IMR-90 (cell line): Measurements from ENCODE around the gene ANKRD9. TPM values are rescaled to one million over a fixed set of nuclear protein-coding genes. Genes with fewer than 3 reads are reported as not detected.

Source experiments
- ATAC-seq: fragments of 200-7000 bp; cut with Tn5 transposase; 2 replicates; pipeline ENCODE4 v1.9.1; 2020; ENCODE audit warnings: low read depth, mild to moderate bottlenecking, moderate library complexity
- BruUV-seq: library from RNA; stranded (reverse); fragments of 400-500 nt; replicated peaks from 2 replicates; lab custom pipeline; 2021; lab: Mats Ljungman, UMichigan
- CTCF ChIA-PET: fragments of 300-600 bp; formaldehyde crosslinking; extraction: SDS; loops from one replicate; lab custom pipeline; 2021; ENCODE audit warnings: antibody characterized with exemption; lab: Yijun Ruan, JAX
- POLR2A ChIA-PET: fragments of 300-600 bp; sonication (Branson Sonifier 250); formaldehyde crosslinking; loops from one replicate; lab custom pipeline; 2022; ENCODE audit warnings: antibody characterized with exemption; ENCODE audit not compliant: unreplicated experiment; lab: Charles Lee
- DNase-seq: peaks from one replicate; pipeline ENCODE4 v3.0.0; 2013
- H2AFZ ChIP-seq: replicated peaks from 2 replicates; pipeline ENCODE3; 2013; ENCODE audit warnings: low read length, mild to moderate bottlenecking; ENCODE audit not compliant: poor library complexity
- H2AK5ac ChIP-seq: 2 replicates; pipeline ENCODE4 v1.6.1; 2013; ENCODE audit warnings: low read depth, low read length, inconsistent platforms
- H2AK9ac ChIP-seq: replicated peaks from 2 replicates; pipeline ENCODE3; 2013; ENCODE audit warnings: mild to moderate bottlenecking, low read depth, low read length, moderate library complexity; ENCODE audit not compliant: poor library complexity
- H2BK120ac ChIP-seq: 2 replicates; pipeline ENCODE4 v1.6.1; 2013; ENCODE audit warnings: low read depth, low read length, inconsistent platforms
- H2BK15ac ChIP-seq: 3 replicates; pipeline ENCODE4 v1.6.1; 2013; ENCODE audit warnings: low read depth, low read length, inconsistent platforms
- H2BK20ac ChIP-seq: 2 replicates; pipeline ENCODE4 v1.6.1; 2013; ENCODE audit warnings: low read depth, mild to moderate bottlenecking, inconsistent platforms, low read length, moderate library complexity
- H2BK5ac ChIP-seq: 2 replicates; pipeline ENCODE4 v1.6.1; 2013; ENCODE audit warnings: mild to moderate bottlenecking, low read depth, low read length, inconsistent platforms; ENCODE audit not compliant: poor library complexity, severe bottlenecking
- H3K14ac ChIP-seq: replicated peaks from 2 replicates; pipeline ENCODE4 v1.6.1; 2013; ENCODE audit warnings: low read depth, low read length, inconsistent platforms
- H3K18ac ChIP-seq: 2 replicates; pipeline ENCODE4 v1.6.1; 2013; ENCODE audit warnings: low read depth, low read length, control low read depth
- H3K23ac ChIP-seq: 2 replicates; pipeline ENCODE4 v1.6.1; 2013; ENCODE audit warnings: low read depth, low read length, inconsistent platforms
- H3K27ac ChIP-seq: 2 replicates; pipeline ENCODE4 v1.5.1; 2013; ENCODE audit warnings: mild to moderate bottlenecking, control low read depth, low read length; ENCODE audit not compliant: insufficient read depth
- H3K27me3 ChIP-seq: 2 replicates; pipeline ENCODE4 v1.6.1; 2013; ENCODE audit warnings: low read length; ENCODE audit not compliant: control insufficient read depth, insufficient read depth
- H3K36me3 ChIP-seq: 2 replicates; pipeline ENCODE4 v1.6.1; 2013; ENCODE audit warnings: low read length, mixed read lengths; ENCODE audit not compliant: control insufficient read depth, insufficient read depth
- H3K4ac ChIP-seq: 2 replicates; pipeline ENCODE4 v1.6.1; 2013; ENCODE audit warnings: low read depth, low read length, inconsistent platforms
- H3K4me1 ChIP-seq: 2 replicates; pipeline ENCODE4 v1.6.1; 2013; ENCODE audit warnings: low read length, mixed read lengths; ENCODE audit not compliant: control insufficient read depth, insufficient read depth
- H3K4me2 ChIP-seq: 2 replicates; pipeline ENCODE4 v1.6.1; 2013; ENCODE audit warnings: low read depth, mild to moderate bottlenecking, control low read depth, low read length, moderate library complexity
- H3K4me3 ChIP-seq: 2 replicates; pipeline ENCODE4 v1.5.1; 2013; ENCODE audit warnings: low read depth, mild to moderate bottlenecking, control low read depth, low read length, moderate library complexity; ENCODE audit not compliant: insufficient read depth
- H3K56ac ChIP-seq: 2 replicates; pipeline ENCODE4 v1.6.1; 2013; ENCODE audit warnings: low read length, inconsistent platforms; ENCODE audit not compliant: insufficient read depth; ENCODE audit errors: extremely low read depth
- H3K79me1 ChIP-seq, 2 experiments: 2 replicates each; pipeline ENCODE4 v1.6.1; 2013; ENCODE audit warnings: low read length in 2 of 2, inconsistent platforms in 1 of 2, low read depth in 1 of 2
- H3K9ac ChIP-seq: 2 replicates; pipeline ENCODE4 v1.6.1; 2013; ENCODE audit warnings: low read depth, low read length, control low read depth
- H3K9me1 ChIP-seq: 2 replicates; pipeline ENCODE4 v1.6.1; 2013; ENCODE audit warnings: low read length, inconsistent platforms; ENCODE audit not compliant: insufficient read depth
- H3K9me3 ChIP-seq: 2 replicates; pipeline ENCODE4 v1.6.1; 2013; ENCODE audit warnings: low read length; ENCODE audit not compliant: control insufficient read depth, insufficient read depth
- H4K20me1 ChIP-seq: 2 replicates; pipeline ENCODE4 v1.6.1; 2013; ENCODE audit warnings: low read length, inconsistent platforms; ENCODE audit not compliant: insufficient read depth
- H4K5ac ChIP-seq: 2 replicates; pipeline ENCODE4 v1.6.1; 2013; ENCODE audit warnings: mild to moderate bottlenecking, low read depth, low read length, control low read depth
- H4K8ac ChIP-seq, 2 experiments: 2 replicates each; pipeline ENCODE4 v1.6.1; 2013; ENCODE audit warnings: low read depth in 2 of 2, low read length in 2 of 2, control low read depth in 1 of 2, inconsistent platforms in 1 of 2
- H4K91ac ChIP-seq: 2 replicates; pipeline ENCODE4 v1.6.1; 2013; ENCODE audit warnings: low read depth, low read length, inconsistent platforms; ENCODE audit not compliant: insufficient read depth
- MAZ ChIP-seq: IDR thresholded peaks from 2 replicates; pipeline ENCODE4 v1.6.1; 2012; ENCODE audit warnings: low read depth, mild to moderate bottlenecking, low read length, improper control_type of control experiment, moderate library complexity, borderline replicate concordance
- RCOR1 ChIP-seq: IDR thresholded peaks from 2 replicates; pipeline ENCODE4 v1.6.1; 2012; ENCODE audit warnings: mild to moderate bottlenecking, low read length, improper control_type of control experiment; ENCODE audit not compliant: insufficient replicate concordance
- WGBS, 2 experiments: methylation state at CpG; one replicate each; pipeline versions ENCODE4 v1.1.5 to v1.1.7; 2013; ENCODE audit warnings: missing lambda C conversion rate in 2 of 2; ENCODE audit not compliant: insufficient read length in 1 of 2; ENCODE audit errors: extremely low coverage in 2 of 2; 5-methylcytosine and 5-hydroxymethylcytosine counted together
- dilution Hi-C: fragments of 300-500 bp; cut with HindIII; formaldehyde crosslinking; loops from one replicate; pipeline ENCODE4 v1.14.3; 2018; ENCODE audit warnings: low sequenced_read_pairs; ENCODE audit not compliant: unreplicated experiment
- in situ Hi-C: fragments of 300-500 bp; cut with MboI; formaldehyde crosslinking; loops from 3 replicates; pipeline ENCODE4 v1.14.3; 2019; ENCODE audit warnings: low sequenced_read_pairs, inconsistent platforms, mixed read lengths
- intact Hi-C: fragments of 100-400 bp; cut with micrococcal nuclease; formaldehyde crosslinking; loops from 2 replicates; pipeline ENCODE4 v1.10.0; 2022
- polyA plus RNA-seq, 3 experiments: library from polyadenylated mRNA; depleted of rRNA; stranded (reverse); fragments of >200 nt; gene quantifications; 2 replicates each; pipeline ENCODE4 v1.2.3, GENCODE V29; 2012; ENCODE audit warnings: low replicate concordance in 1 of 3
- total RNA-seq: library from RNA; depleted of rRNA; stranded (reverse); fragments of >200 nt; gene quantifications from 2 replicates; pipeline ENCODE4 v1.2.3, GENCODE V29; 2012

The ANKRD9 gene
- total and polyA plus RNA-seq, 2 of the 4 experiments (the other 2 are of a cell fraction) = 3.9 to 15.7 TPM

DNA sequence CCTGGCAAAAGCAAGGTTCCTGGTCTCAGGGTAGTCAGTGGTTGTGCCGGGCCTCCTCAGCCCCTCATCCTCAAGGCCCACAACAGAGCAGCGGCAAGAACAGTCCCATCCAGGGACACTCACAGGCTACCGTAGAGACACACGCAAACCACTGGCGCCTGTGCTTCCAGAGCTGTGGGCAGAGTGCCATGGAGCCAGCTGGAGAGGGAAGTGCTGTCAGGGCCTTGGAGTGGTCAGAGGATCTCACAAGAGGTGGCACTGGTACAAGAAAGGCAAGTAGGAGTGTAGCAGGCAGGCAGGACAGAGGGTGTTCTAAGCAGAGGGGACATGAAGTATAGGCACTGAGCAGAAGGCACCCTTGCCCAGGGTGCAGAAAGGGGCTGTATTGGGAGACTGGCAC, 34.6 kb downstream of the ANKRD9 start:
- H3K27ac ChIP-seq = no peak overlapping the region
- no peak overlapping the region for H2BK120ac ChIP-seq
- H4K91ac ChIP-seq = no peak overlapping the region
- H3K36me3 ChIP-seq = no peaks in the 10 kb centered on the region; the same call in 1 of the 2 replicates
- DNase-seq (peak; percentile 80), ATAC-seq (peak; percentile 84)
- ChIA-PET POLR2A (no interaction called here), CTCF (interaction anchor here (0.6 to 1.1 kb wide), 2 partner anchors 33 to 1793 kb away, joined by 3 to 7 read pairs; no protein-coding TSS in a partner anchor)
- intact Hi-C loops = loop anchor here (2.0 kb wide), 1 partner anchor 36 kb away; no protein-coding TSS in a partner anchor
- H3K4me1 ChIP-seq = peaks cover 14% of the 10 kb centered on the region
- dilution Hi-C loops = no loop called here
- no peak overlapping the region for H2BK15ac ChIP-seq
- H3K18ac ChIP-seq = no peak overlapping the region
- no CpG with 5 or more reads among the region's 5 CpGs for WGBS, 2 experiments
- H3K4me2 ChIP-seq = no peak overlapping the region; the same call in 1 of the 2 replicates
- no peak overlapping the region for H3K56ac ChIP-seq
- TF ChIP-seq MAZ = peak; percentile 21; the same call in 1 of the 2 replicates
- TF ChIP-seq RCOR1 = no peak
- H3K9ac ChIP-seq = no peak overlapping the region
- peak overlapping the region; percentile 21; the same call in 1 of the 2 replicates for H3K14ac ChIP-seq
- H4K20me1 ChIP-seq = peaks cover 3% of the 10 kb centered on the region; the same call in 1 of the 2 replicates
- no peak overlapping the region for H4K5ac ChIP-seq
- H3K27me3 ChIP-seq = no peaks in the 10 kb centered on the region
- H2AK9ac ChIP-seq = peak overlapping the region; percentile 37
- no peak overlapping the region for H3K4me3 ChIP-seq
- no peaks in the 10 kb centered on the region for H3K9me3 ChIP-seq
- BruUV-seq = no TSS peak
- no peak overlapping the region for H2BK20ac ChIP-seq
- in situ Hi-C loops = no loop called here
- peak overlapping the region; percentile 56; the same call in 1 of the 2 replicates for H3K23ac ChIP-seq
- peak overlapping the region in 1 of 2 experiments; percentile 48; a peak in 1 of 4 replicates for H4K8ac ChIP-seq
- peaks cover 22% of the 10 kb centered on the region for H3K9me1 ChIP-seq
- peaks cover 0 to 12% of the 10 kb centered on the region in 2 experiments; a peak in 2 of 4 replicates for H3K79me1 ChIP-seq
- H2AFZ ChIP-seq = peak overlapping the region; percentile 13
- H3K4ac ChIP-seq = 0 out of 2 replicates have a peak overlapping the region, but pooled peaks have one; percentile 7
- no peak overlapping the region; the same call in 1 of the 2 replicates for H2AK5ac ChIP-seq
- no peak overlapping the region for H2BK5ac ChIP-seq
